Measurements from ENCODE around the gene PAPPA2. TPM values are rescaled to one million over a fixed set of nuclear protein-coding genes. Genes with fewer than 3 reads are reported as not detected.

Gene PAPPA2
- total RNA-seq, 2 experiments from 2014 or later = 0.08 TPM

DNA sequence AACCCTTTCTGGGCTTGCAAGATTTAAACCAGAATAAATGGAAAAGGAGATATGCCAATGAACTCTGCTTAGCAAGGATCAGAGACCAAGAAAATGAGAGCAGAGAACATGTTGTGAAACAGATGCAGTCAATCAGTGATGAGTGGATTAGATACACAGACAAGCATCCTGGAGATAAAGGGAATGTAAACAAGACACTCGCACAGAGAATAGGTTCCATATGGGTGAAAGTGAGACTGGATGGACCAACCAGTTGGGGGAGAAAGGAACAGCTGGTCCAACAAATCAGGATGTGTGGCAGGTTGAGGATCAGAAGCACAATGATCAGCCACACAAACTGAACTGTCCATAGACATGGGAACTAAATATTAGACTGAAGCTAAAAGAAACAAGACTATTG lies 363.3 kb downstream of the PAPPA2 start:
- no peak overlapping the region for H3K4me3 Mint-ChIP-seq
- no peaks in the 10 kb centered on the region for H3K36me3 Mint-ChIP-seq (ENCODE audit: low read depth)
- no peaks in the 10 kb centered on the region for H3K27me3 Mint-ChIP-seq
- H3K4me1 Mint-ChIP-seq = no peaks in the 10 kb centered on the region
- DNase-seq = no peak
- H3K27ac Mint-ChIP-seq = no peak overlapping the region
- ChIA-PET POLR2A (no interaction called here), CTCF (no interaction called here)
- H3K9me3 Mint-ChIP-seq = no peaks in the 10 kb centered on the region

DNA sequence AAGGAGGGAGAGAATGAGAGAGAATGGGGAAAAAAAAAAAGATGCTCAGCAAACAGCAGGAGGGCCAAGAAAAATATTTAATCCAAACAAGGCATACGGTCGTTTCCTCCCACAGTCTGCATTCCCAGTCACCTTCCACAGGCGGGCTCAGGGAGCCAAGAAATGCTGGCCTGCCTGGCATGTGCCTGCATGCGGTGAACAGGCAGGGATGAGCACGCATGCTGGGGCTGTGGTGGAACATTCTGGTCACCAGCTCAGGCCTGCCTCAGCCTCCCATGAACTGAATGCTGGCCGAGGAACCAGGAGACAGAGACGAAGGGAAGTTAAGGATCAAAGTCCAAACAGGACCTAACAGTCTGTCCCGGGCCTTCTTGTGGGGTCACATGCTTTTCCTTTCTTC lies 366.3 kb downstream of the PAPPA2 start:
- Mint-ChIP-seq H3K4me3 (no peak overlapping the region), H3K9me3 (no peaks in the 10 kb centered on the region), H3K36me3 (ENCODE audit: low read depth) (no peaks in the 10 kb centered on the region), H3K27ac (no peak overlapping the region), H3K4me1 (no peaks in the 10 kb centered on the region), H3K27me3 (no peaks in the 10 kb centered on the region)
- DNase-seq = no peak
- POLR2A ChIA-PET = no interaction called here
- CTCF ChIA-PET = no interaction called here

DNA sequence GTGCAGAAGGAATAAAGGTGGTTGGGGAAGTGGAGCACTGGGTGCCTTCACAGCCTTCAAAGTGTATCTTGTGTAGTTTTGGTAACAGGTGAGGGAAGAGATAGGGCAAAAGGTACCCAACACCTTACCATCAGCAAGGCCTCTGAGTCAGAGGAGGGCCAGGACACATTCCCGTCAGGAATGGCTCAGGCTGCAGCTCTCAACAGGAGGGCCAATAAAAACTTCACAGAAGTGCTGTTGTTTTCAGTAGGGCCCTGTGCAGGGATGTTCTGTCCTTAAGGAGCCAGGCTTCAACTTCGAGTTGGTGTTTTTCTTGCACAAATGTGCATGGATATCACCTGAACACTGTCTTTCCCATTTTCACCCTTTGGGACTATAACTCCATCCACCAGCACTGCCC lies 368.2 kb downstream of the PAPPA2 start:
- ChIA-PET POLR2A (no interaction called here), CTCF (no interaction called here)
- Mint-ChIP-seq H3K9me3 (no peaks in the 10 kb centered on the region), H3K4me1 (no peaks in the 10 kb centered on the region), H3K36me3 (ENCODE audit: low read depth) (no peaks in the 10 kb centered on the region), H3K27ac (no peak overlapping the region), H3K27me3 (no peaks in the 10 kb centered on the region), H3K4me3 (no peak overlapping the region)
- no peak for DNase-seq

DNA sequence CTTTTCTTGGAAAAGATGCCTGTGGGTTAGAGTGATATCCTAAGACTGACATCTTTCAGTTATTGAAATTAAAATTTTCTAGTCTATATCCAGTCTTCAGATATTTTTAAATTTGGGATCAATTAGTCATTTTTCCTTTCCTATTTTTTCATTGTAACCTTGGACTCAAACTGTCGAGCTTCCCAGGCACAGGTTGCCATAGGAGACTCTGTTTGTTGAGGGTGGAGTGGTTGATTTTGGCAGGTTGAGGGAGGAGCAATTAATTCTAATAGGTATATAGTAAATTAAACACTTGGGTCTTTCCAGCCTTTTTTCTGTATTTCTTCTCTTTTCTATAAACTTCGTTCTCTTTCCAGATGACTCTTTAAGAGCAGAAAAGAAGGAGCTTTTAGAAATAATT lies 374.7 kb downstream of the PAPPA2 start:
- Mint-ChIP-seq H3K27me3 (no peaks in the 10 kb centered on the region), H3K27ac (no peak overlapping the region), H3K36me3 (ENCODE audit: low read depth) (no peaks in the 10 kb centered on the region), H3K4me3 (no peak overlapping the region), H3K9me3 (no peaks in the 10 kb centered on the region), H3K4me1 (no peaks in the 10 kb centered on the region)
- ChIA-PET CTCF (no interaction called here), POLR2A (no interaction called here)
- DNase-seq = no peak

DNA sequence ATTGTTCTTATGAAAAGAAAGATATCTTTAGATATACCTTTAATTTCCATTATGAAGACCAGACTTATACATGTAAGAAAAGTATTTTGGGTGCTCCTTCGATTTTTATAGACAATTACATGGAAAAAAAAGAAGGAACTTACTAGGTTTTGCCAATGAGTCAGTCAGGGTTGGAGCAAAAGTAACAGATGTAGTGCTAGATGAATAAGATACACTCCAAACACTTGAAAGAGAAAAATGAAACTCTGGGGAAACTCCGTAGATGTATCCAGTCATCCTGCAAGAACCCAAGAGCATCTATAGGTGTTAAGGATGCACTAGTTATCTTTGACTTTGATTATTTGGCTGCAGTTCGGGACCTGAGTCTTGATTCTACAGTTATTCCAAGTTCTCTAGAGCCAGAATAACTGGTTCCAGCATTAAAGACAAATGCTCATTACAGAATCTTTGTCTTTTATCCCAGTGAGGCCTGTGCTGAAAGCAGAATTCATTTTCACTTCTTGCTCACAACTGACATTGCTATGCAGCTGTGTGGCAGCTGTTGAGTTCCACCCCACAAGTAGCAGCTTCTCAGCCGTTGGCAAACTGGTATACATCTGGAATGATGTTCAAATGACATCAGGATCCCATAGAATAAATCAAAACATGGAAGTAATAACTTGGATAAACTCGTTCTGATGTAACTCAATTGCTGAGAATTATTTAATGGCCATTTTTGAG lies 375.5 kb downstream of the PAPPA2 start:
- no peak overlapping the region for H3K27ac Mint-ChIP-seq
- H3K9me3 Mint-ChIP-seq = no peaks in the 10 kb centered on the region
- POLR2A ChIA-PET = no interaction called here
- DNase-seq = no peak
- CTCF ChIA-PET = no interaction called here
- no peaks in the 10 kb centered on the region for H3K36me3 Mint-ChIP-seq (ENCODE audit: low read depth)
- H3K27me3 Mint-ChIP-seq = no peaks in the 10 kb centered on the region
- H3K4me3 Mint-ChIP-seq = no peak overlapping the region
- H3K4me1 Mint-ChIP-seq = no peaks in the 10 kb centered on the region

DNA sequence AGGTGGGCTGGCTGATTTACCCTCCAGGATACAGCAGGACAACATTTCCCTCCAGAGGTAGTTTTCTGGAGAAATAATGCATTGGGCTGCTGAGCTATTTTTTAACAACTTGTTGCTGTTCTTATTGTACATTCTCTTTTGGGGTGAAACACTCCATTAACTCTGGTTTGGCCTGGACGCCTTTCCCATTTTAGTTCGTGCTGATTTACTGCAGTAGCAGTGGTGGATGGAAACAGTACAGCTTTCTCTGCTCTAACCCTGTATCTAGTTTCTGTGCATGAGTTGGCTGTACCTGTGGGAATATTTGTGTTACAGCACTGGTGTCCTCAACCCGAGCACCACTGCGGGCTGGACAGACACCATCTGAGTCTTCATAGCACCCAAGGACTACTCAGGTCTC lies 376.2 kb downstream of the PAPPA2 start:
- Mint-ChIP-seq H3K27me3 (no peaks in the 10 kb centered on the region), H3K4me1 (no peaks in the 10 kb centered on the region)

DNA sequence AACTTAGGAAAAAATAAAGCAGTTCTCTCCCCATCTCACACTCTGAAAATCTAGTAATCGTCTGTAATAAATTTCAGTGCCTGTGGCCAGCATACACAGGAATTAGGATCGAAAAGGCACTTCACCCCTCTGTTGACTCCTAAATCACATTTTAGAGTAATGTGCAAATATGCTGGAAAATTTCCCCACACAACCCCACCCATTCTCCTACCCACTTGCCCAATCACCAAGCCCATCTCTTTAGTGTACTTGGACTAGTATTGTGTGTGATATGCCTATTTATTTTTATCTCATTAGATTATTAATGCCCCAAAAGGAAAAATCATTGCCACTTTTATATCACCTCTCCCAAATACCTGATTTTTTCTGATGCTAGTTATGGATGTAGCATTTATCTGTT lies 378.3 kb downstream of the PAPPA2 start:
- ChIA-PET POLR2A (no interaction called here), CTCF (no interaction called here)
- Mint-ChIP-seq H3K9me3 (no peaks in the 10 kb centered on the region), H3K27me3 (no peaks in the 10 kb centered on the region), H3K4me3 (no peak overlapping the region), H3K4me1 (no peaks in the 10 kb centered on the region), H3K36me3 (ENCODE audit: low read depth) (no peaks in the 10 kb centered on the region), H3K27ac (no peak overlapping the region)
- DNase-seq = no peak

More for the DNA sequence above, 376.2 kb downstream of the PAPPA2 start:
- H3K27ac Mint-ChIP-seq = no peak overlapping the region
- ChIA-PET POLR2A (no interaction called here), CTCF (no interaction called here)
- H3K36me3 Mint-ChIP-seq (ENCODE audit: low read depth) = no peaks in the 10 kb centered on the region
- DNase-seq = no peak
- no peak overlapping the region for H3K4me3 Mint-ChIP-seq
- H3K9me3 Mint-ChIP-seq = no peaks in the 10 kb centered on the region

DNA sequence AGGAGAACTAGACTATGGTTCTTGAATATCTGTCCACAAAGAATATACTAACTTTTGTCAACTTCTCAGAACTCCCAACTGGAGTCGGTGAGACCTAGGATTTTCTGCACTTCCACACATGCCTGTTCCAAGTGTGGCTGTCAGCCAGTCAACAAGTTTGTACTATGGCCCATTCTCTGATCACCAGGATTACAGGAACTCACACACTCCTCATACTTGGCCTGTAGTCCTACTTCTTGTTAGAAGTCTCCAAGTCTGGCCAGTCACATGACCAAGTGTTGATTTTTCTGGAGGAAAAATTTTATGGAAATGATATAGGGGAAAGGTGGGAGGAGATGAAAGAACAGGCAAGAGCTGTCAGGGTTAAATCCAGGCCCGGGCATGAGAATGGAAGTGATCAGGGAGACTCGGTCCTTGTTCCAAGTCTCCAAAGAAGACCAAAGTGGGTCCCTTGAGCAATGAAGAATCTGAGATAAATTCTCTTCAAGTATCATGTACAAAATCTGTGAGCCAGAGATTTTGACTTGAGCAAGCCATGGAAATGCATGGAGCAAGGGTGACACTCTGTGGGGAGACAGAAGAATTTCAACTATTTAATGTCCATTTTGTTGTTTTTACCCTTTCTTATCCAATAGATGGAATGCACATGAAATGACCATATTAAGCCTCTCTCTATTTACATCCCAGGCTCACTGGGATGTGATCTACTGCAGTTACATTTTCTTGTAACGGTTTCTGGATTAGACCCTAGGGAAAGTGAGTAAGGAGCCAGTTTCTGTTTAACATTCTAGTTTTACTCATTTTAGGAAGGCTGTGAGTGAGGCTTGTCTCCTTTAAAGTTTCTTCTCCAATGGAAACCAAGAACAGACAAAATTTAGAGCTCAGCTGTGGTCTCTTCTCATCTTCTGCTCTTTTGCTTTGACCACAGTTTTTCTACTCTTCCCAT lies 380.6 kb downstream of the PAPPA2 start:
- Mint-ChIP-seq H3K27ac (no peak overlapping the region), H3K36me3 (ENCODE audit: low read depth) (no peaks in the 10 kb centered on the region), H3K4me3 (no peak overlapping the region), H3K9me3 (no peaks in the 10 kb centered on the region), H3K4me1 (no peaks in the 10 kb centered on the region), H3K27me3 (no peaks in the 10 kb centered on the region)
- ChIA-PET POLR2A (no interaction called here), CTCF (no interaction called here)
- no peak for DNase-seq

DNA sequence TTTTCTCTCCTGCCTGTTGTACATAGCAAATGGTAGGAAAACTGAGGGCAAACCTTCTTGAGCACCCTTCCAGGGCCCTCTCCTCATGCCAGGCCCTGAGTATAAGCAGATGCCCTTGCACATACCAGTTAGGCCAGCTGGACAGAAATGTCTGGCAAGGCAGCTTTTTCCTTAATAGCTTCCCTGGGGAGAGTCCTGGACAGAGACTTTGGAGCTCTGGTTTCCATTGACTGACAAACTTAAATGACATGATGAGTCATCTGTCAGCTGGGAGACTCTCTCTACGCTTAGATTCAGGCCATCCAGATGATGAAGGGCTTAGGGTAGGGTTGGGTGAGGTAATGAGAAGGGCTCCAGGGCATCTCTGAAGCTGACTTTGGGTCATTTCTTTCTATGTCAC lies 384.1 kb downstream of the PAPPA2 start:
- no peak for DNase-seq
- H3K4me1 Mint-ChIP-seq = no peaks in the 10 kb centered on the region
- no peak overlapping the region for H3K4me3 Mint-ChIP-seq
- POLR2A ChIA-PET = no interaction called here
- no peaks in the 10 kb centered on the region for H3K9me3 Mint-ChIP-seq
- H3K27ac Mint-ChIP-seq = no peak overlapping the region
- H3K36me3 Mint-ChIP-seq (ENCODE audit: low read depth) = no peaks in the 10 kb centered on the region
- CTCF ChIA-PET = no interaction called here
- no peaks in the 10 kb centered on the region for H3K27me3 Mint-ChIP-seq

DNA sequence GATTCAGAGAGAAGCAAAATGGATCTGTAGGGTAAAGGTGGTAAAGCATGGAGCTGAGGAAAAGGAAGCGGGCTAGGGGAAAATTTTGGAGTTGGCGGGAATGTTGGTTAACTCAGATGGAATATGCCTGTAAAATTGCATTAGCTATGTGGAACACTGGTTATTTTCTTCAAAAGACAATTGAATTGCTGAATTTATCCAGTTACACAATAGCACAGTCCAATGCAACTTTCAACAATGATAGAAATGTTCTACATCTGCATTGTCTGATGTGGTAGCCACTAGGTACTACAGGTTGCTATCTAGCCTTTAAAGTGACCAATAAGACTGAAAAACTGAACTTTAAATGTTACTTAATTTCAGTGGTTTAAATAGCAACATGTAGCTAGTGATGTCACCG lies 386.3 kb downstream of the PAPPA2 start:
- Mint-ChIP-seq H3K4me1 (no peaks in the 10 kb centered on the region), H3K27ac (no peak overlapping the region), H3K4me3 (no peak overlapping the region), H3K27me3 (no peaks in the 10 kb centered on the region), H3K9me3 (no peaks in the 10 kb centered on the region), H3K36me3 (ENCODE audit: low read depth) (no peaks in the 10 kb centered on the region)
- no peak for DNase-seq
- POLR2A ChIA-PET = no interaction called here
- CTCF ChIA-PET = no interaction called here

DNA sequence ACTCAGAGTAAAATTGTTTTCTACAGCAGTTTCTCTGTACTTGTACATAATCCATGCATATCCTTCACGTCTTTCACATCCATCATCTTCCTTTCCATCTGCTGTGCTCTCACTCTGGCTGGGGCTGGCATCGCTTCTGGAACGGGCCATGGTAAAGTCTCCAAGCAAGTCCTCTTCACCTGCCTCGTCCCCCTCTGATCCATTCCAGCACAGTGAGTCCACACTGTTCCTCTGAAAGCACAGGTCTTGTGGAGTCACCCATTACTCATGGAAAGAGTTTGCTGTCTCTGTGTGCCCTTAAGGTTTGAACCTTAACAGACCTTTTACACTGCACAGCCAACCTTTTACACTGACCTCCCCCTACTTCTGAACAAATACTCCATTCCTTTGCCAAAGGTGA lies 387.9 kb downstream of the PAPPA2 start:
- H3K27ac Mint-ChIP-seq = no peak overlapping the region
- H3K36me3 Mint-ChIP-seq (ENCODE audit: low read depth) = no peaks in the 10 kb centered on the region
- no peaks in the 10 kb centered on the region for H3K27me3 Mint-ChIP-seq
- POLR2A ChIA-PET = no interaction called here
- no peaks in the 10 kb centered on the region for H3K9me3 Mint-ChIP-seq
- no peak for DNase-seq
- H3K4me1 Mint-ChIP-seq = no peaks in the 10 kb centered on the region
- CTCF ChIA-PET = no interaction called here
- H3K4me3 Mint-ChIP-seq = no peak overlapping the region

DNA sequence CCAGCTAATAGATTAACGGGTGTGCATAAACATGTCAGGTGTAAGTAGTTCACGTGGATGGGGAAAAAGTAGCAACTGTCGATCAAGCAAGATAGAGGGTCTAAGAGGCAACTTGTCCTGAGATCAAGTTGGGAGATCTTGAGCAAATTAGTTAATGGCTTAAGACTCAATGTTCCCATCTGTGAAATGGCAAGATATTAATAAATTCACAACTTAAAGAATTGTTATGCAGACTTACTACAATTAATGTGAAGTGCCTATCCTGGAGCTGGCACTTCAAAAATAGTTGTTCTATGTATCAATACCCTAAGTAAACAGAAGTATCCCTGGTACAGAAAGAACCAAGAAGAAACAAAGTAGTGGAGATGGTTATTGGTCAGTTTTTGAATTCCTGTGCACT lies 389.1 kb downstream of the PAPPA2 start:
- Mint-ChIP-seq H3K27ac (no peak overlapping the region), H3K9me3 (peaks cover under 1% of the 10 kb centered on the region), H3K27me3 (no peaks in the 10 kb centered on the region), H3K36me3 (ENCODE audit: low read depth) (no peaks in the 10 kb centered on the region), H3K4me3 (no peak overlapping the region), H3K4me1 (no peaks in the 10 kb centered on the region)
- CTCF ChIA-PET = no interaction called here
- POLR2A ChIA-PET = no interaction called here
- no peak for DNase-seq

DNA sequence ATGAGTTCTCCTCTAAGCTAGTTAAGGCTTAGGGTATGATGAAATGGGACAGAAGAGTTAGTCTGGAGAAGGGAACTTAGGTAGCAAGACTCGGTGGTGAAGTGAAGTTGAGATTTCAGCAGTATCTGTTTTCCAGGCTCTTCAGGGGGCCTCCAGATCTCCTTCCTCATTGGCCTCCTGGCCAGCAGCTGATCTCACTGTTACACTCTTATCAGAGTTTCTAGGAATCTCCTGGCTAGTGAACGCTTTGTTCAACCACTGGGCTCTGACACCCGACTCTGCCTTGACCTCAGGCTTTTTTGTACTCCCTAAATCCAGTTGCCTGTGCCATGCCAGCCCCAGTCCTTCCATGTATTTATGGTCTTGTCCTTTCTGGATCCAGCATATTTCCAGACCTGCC lies 390.5 kb downstream of the PAPPA2 start:
- ChIA-PET CTCF (no interaction called here), POLR2A (no interaction called here)
- Mint-ChIP-seq H3K27ac (no peak overlapping the region), H3K4me1 (no peaks in the 10 kb centered on the region), H3K4me3 (no peak overlapping the region), H3K9me3 (peaks cover 2% of the 10 kb centered on the region), H3K36me3 (ENCODE audit: low read depth) (no peaks in the 10 kb centered on the region), H3K27me3 (no peaks in the 10 kb centered on the region)
- DNase-seq = no peak

DNA sequence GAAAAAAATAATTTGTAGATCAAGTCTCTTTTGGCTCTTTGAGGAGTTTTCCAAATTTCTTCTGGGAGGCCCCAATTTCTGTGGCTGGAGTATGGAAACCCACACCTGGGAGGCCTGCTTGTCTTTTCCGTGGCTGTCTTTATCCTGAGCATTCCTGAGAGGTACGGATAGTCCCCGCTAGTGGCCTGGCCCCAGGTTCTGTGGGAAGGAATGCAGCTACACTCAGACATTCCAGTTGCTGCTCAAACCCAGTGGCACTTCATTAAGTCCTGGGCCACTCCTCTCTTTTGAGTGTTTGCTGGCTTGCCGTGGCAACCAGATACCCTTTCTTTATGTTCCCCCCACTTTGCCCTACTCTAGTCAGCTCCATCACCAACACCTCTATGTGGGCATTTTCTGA lies 391.1 kb downstream of the PAPPA2 start:
- H3K4me1 Mint-ChIP-seq = no peaks in the 10 kb centered on the region

More for the DNA sequence above, 391.1 kb downstream of the PAPPA2 start:
- POLR2A ChIA-PET = no interaction called here
- H3K27ac Mint-ChIP-seq = no peak overlapping the region
- no peaks in the 10 kb centered on the region for H3K36me3 Mint-ChIP-seq (ENCODE audit: low read depth)
- H3K9me3 Mint-ChIP-seq = peaks cover 2% of the 10 kb centered on the region
- CTCF ChIA-PET = no interaction called here
- DNase-seq = no peak
- H3K27me3 Mint-ChIP-seq = no peaks in the 10 kb centered on the region
- no peak overlapping the region for H3K4me3 Mint-ChIP-seq
